Upper lobe of left lung (tissue), 4 donors: ENCODE data around the gene ZNF609.

Experiments used
- CTCF ChIP-seq, 6 experiments: fragments of 450-650 bp in 4 of 6; fragments of 200-600 bp in 2 of 6; sonication (generic) in 2 of 6; IDR thresholded peaks; one replicate each; pipeline ENCODE4 v1.5.1; 2016 to 2019; ENCODE audit warnings: antibody characterized with exemption in 6 of 6
- POLR2A ChIP-seq, 4 donors: fragments of 450-650 bp; IDR thresholded peaks; one replicate each; pipeline ENCODE4 v1.5.1; 2016 to 2017; ENCODE audit warnings: antibody characterized with exemption in 4 of 4, mild to moderate bottlenecking in 2 of 4
- POLR2AphosphoS5 ChIP-seq, 2 donors: sonication (generic); formaldehyde crosslinking; IDR thresholded peaks; one replicate each; pipeline ENCODE4 v1.5.1; 2017; ENCODE audit warnings: antibody characterized with exemption in 2 of 2

DNA sequence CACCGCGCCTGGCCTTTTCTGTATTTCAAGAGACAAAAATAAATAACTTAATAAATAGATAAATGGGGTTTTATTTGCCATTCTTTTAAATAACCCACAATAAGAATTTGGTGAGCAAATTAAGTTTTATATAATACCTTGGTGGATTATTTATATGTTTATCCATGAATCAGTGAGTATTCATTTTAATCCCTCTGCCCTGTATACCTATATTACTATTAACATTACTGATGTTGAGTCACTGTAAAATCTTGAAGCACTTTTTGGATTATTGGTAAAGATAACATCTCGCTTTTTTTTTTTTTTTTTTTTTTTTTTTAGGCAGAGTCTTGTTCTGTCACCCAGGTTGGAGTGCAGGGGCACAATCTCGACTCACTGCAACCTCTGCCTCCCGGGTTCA is 154.1 kb downstream of the ZNF609 start:
- TF ChIP-seq POLR2A (IDR thresholded peaks at IDR 0.05) (no peak), CTCF (IDR thresholded peaks at IDR 0.05) (no peak), POLR2AphosphoS5 (IDR thresholded peaks at IDR 0.05) (no peak)
